ENCODE data around the gene APOL2. TPM values are rescaled to one million over a fixed set of nuclear protein-coding genes. Genes with fewer than 3 reads are reported as not detected.
"Not testable (repeated sequence)": the region's sequence is repeated elsewhere in the genome, so short reads cannot be mapped to it uniquely, and the experiment has no call there.

APOL2 gene
- total RNA-seq, 2 experiments from 2014 or later, result 76.4 to 82.9 TPM

GRCh38 chr22:36192542-36192941 lies 46.8 kb downstream of the APOL2 start:
- H3K4me3 Mint-ChIP-seq, result no peak overlapping the region
- DNase-seq, result no peak
- no peaks in the 10 kb centered on the region for H3K36me3 Mint-ChIP-seq
- H3K27ac Mint-ChIP-seq, result no peak overlapping the region
- H3K27me3 Mint-ChIP-seq, result no peaks in the 10 kb centered on the region
- ChIA-PET CTCF (interaction anchor here (1.0 to 2.0 kb wide), 4 partner anchors 16 to 278 kb away, joined by 3 to 4 read pairs (median 4); no protein-coding TSS in a partner anchor), POLR2A (no interaction called here)
- intact Hi-C loops (cut with micrococcal nuclease), result no loop called here
- peaks cover 16% of the 10 kb centered on the region for H3K4me1 Mint-ChIP-seq (ENCODE audit: low read depth)
- H3K9me3 Mint-ChIP-seq, result no peaks in the 10 kb centered on the region

GRCh38 chr22:36191106-36191836 lies 48.1 kb downstream of the APOL2 start:
- no peaks in the 10 kb centered on the region for H3K27me3 Mint-ChIP-seq
- intact Hi-C loops (cut with micrococcal nuclease), result no loop called here
- no peak for DNase-seq
- no peaks in the 10 kb centered on the region for H3K36me3 Mint-ChIP-seq
- ChIA-PET POLR2A (no interaction called here), CTCF (interaction anchor here (1.3 to 2.0 kb wide), 2 partner anchors 11 to 279 kb away, joined by 4 read pairs; no protein-coding TSS in a partner anchor)
- H3K27ac Mint-ChIP-seq, result no peak overlapping the region
- H3K4me1 Mint-ChIP-seq (ENCODE audit: low read depth), result peaks cover 10% of the 10 kb centered on the region
- H3K4me3 Mint-ChIP-seq, result no peak overlapping the region
- no peaks in the 10 kb centered on the region for H3K9me3 Mint-ChIP-seq

GRCh38 chr22:36187862-36188261 lies 51.5 kb downstream of the APOL2 start:
- H3K4me3 Mint-ChIP-seq; POLR2A ChIA-PET; H3K27me3 Mint-ChIP-seq; H3K36me3 Mint-ChIP-seq; H3K9me3 Mint-ChIP-seq; H3K4me1 Mint-ChIP-seq (ENCODE audit: low read depth); intact Hi-C loops (cut with micrococcal nuclease); H3K27ac Mint-ChIP-seq; CTCF ChIA-PET; DNase-seq: not testable (repeated sequence)

- H3K27me3 Mint-ChIP-seq, result no peaks in the 10 kb centered on the region
- intact Hi-C loops (cut with micrococcal nuclease), result no loop called here
- no peaks in the 10 kb centered on the region for H3K4me1 Mint-ChIP-seq (ENCODE audit: low read depth)
- H3K27ac Mint-ChIP-seq, result no peak overlapping the region
- DNase-seq, result no peak
- POLR2A ChIA-PET, result no interaction called here
- CTCF ChIA-PET, result interaction anchor here (0.7 to 1.1 kb wide), 4 partner anchors 33 to 120 kb away, joined by 3 to 4 read pairs (median 3); partner anchors contain the start of gene APOL2
- no peaks in the 10 kb centered on the region for H3K36me3 Mint-ChIP-seq
- H3K4me3 Mint-ChIP-seq, result no peak overlapping the region
- H3K9me3 Mint-ChIP-seq, result no peaks in the 10 kb centered on the region
Measured at GRCh38 chr22:36185828-36186624, 53.3 kb downstream of the APOL2 start.

- H3K4me3 Mint-ChIP-seq, result no peak overlapping the region
- intact Hi-C loops (cut with micrococcal nuclease), result no loop called here
- no peak overlapping the region for H3K27ac Mint-ChIP-seq
- no peak for DNase-seq
- ChIA-PET CTCF (interaction anchor here (9.5 kb wide), 1 partner anchor 41 kb away, joined by 96 read pairs; no protein-coding TSS in a partner anchor), POLR2A (no interaction called here)
- H3K27me3 Mint-ChIP-seq, result no peaks in the 10 kb centered on the region
- H3K36me3 Mint-ChIP-seq, result no peaks in the 10 kb centered on the region
- no peaks in the 10 kb centered on the region for H3K9me3 Mint-ChIP-seq
- H3K4me1 Mint-ChIP-seq (ENCODE audit: low read depth), result no peaks in the 10 kb centered on the region
Measured at GRCh38 chr22:36184433-36185025, 54.8 kb downstream of the APOL2 start.

- no peak overlapping the region for H3K27ac Mint-ChIP-seq
- H3K4me3 Mint-ChIP-seq, result no peak overlapping the region
- no peaks in the 10 kb centered on the region for H3K27me3 Mint-ChIP-seq
- intact Hi-C loops (cut with micrococcal nuclease), result no loop called here
- no peak for DNase-seq
- ChIA-PET POLR2A (no interaction called here), CTCF (interaction anchor here (0.9 to 9.5 kb wide), 7 partner anchors 9 to 118 kb away, joined by 3 to 174 read pairs (median 5); partner anchors contain the start of gene APOL3)
- H3K4me1 Mint-ChIP-seq (ENCODE audit: low read depth), result no peaks in the 10 kb centered on the region
- no peaks in the 10 kb centered on the region for H3K9me3 Mint-ChIP-seq
- no peaks in the 10 kb centered on the region for H3K36me3 Mint-ChIP-seq
Measured at GRCh38 chr22:36183446-36183845, 55.9 kb downstream of the APOL2 start.

- no peaks in the 10 kb centered on the region for H3K4me1 Mint-ChIP-seq (ENCODE audit: low read depth)
- no peak overlapping the region for H3K27ac Mint-ChIP-seq
- CTCF ChIA-PET, result interaction anchor here (0.9 to 9.5 kb wide), 7 partner anchors 9 to 117 kb away, joined by 3 to 174 read pairs (median 5); partner anchors contain the start of gene APOL3
- no peaks in the 10 kb centered on the region for H3K27me3 Mint-ChIP-seq
- no peak for DNase-seq
- intact Hi-C loops (cut with micrococcal nuclease), result no loop called here
- H3K9me3 Mint-ChIP-seq, result no peaks in the 10 kb centered on the region
- H3K4me3 Mint-ChIP-seq, result no peak overlapping the region
- POLR2A ChIA-PET, result no interaction called here
- no peaks in the 10 kb centered on the region for H3K36me3 Mint-ChIP-seq
Measured at GRCh38 chr22:36182857-36183256, 56.5 kb downstream of the APOL2 start.

- ChIA-PET CTCF (interaction anchor here (0.6 to 9.5 kb wide), 8 partner anchors 8 to 147 kb away, joined by 3 to 174 read pairs (median 4); partner anchors contain the start of genes APOL2 and APOL3), POLR2A (no interaction called here)
- H3K27ac Mint-ChIP-seq, result no peak overlapping the region
- peaks cover 4% of the 10 kb centered on the region for H3K4me1 Mint-ChIP-seq (ENCODE audit: low read depth)
- peaks cover 4% of the 10 kb centered on the region for H3K9me3 Mint-ChIP-seq
- no peaks in the 10 kb centered on the region for H3K36me3 Mint-ChIP-seq
- intact Hi-C loops (cut with micrococcal nuclease), result no loop called here
- H3K4me3 Mint-ChIP-seq, result no peak overlapping the region
- no peak for DNase-seq
- H3K27me3 Mint-ChIP-seq, result no peaks in the 10 kb centered on the region
Measured at GRCh38 chr22:36182056-36182455, 57.3 kb downstream of the APOL2 start.

GRCh38 chr22:36180928-36181327 lies 58.4 kb downstream of the APOL2 start:
- CTCF ChIA-PET, result interaction anchor here (1.0 to 9.5 kb wide), 10 partner anchors 9 to 115 kb away, joined by 3 to 174 read pairs (median 4); partner anchors contain the start of genes APOL2 and APOL3
- intact Hi-C loops (cut with micrococcal nuclease), result loop anchor here (1.0 kb wide), 1 partner anchor 36 kb away; no protein-coding TSS in a partner anchor

GRCh38 chr22:36180038-36180880 lies 59.1 kb downstream of the APOL2 start:
- POLR2A ChIA-PET, result no interaction called here

More at GRCh38 chr22:36180928-36181327, 58.4 kb downstream of the APOL2 start:
- DNase-seq, result no peak
- Mint-ChIP-seq H3K27ac (no peak overlapping the region), H3K27me3 (no peaks in the 10 kb centered on the region), H3K4me1 (ENCODE audit: low read depth) (peaks cover 6% of the 10 kb centered on the region), H3K9me3 (peaks cover 6% of the 10 kb centered on the region), H3K36me3 (no peaks in the 10 kb centered on the region), H3K4me3 (no peak overlapping the region)
- POLR2A ChIA-PET, result no interaction called here

GRCh38 chr22:36177160-36177559 lies 62.2 kb downstream of the APOL2 start:
- intact Hi-C loops (cut with micrococcal nuclease), result no loop called here
- POLR2A ChIA-PET, result interaction anchor here (2.1 kb wide), 1 partner anchor 14 kb away, joined by 6 read pairs; no protein-coding TSS in a partner anchor
- Mint-ChIP-seq H3K4me1 (ENCODE audit: low read depth) (peaks cover 6% of the 10 kb centered on the region), H3K27me3 (no peaks in the 10 kb centered on the region), H3K9me3 (peaks cover 6% of the 10 kb centered on the region), H3K36me3 (no peaks in the 10 kb centered on the region), H3K4me3 (no peak overlapping the region), H3K27ac (no peak overlapping the region)
- no peak for DNase-seq
- CTCF ChIA-PET, result interaction anchor here (1.0 to 9.5 kb wide), 9 partner anchors 17 to 101 kb away, joined by 3 to 174 read pairs (median 6); partner anchors contain the start of genes APOL2 and APOL3

More at GRCh38 chr22:36180038-36180880, 59.1 kb downstream of the APOL2 start:
- peak; percentile 89 for DNase-seq
- CTCF ChIA-PET, result interaction anchor here (0.5 to 9.5 kb wide), 19 partner anchors 8 to 114 kb away, joined by 3 to 174 read pairs (median 5); partner anchors contain the start of genes APOL2 and APOL3
- no peaks in the 10 kb centered on the region for H3K27me3 Mint-ChIP-seq
- H3K27ac Mint-ChIP-seq, result no peak overlapping the region
- peaks cover 6% of the 10 kb centered on the region for H3K9me3 Mint-ChIP-seq
- H3K4me1 Mint-ChIP-seq (ENCODE audit: low read depth), result peaks cover 6% of the 10 kb centered on the region
- intact Hi-C loops (cut with micrococcal nuclease), result loop anchor here (1.0 kb wide), 1 partner anchor 35 kb away; no protein-coding TSS in a partner anchor
- H3K4me3 Mint-ChIP-seq, result no peak overlapping the region
- H3K36me3 Mint-ChIP-seq, result no peaks in the 10 kb centered on the region

Data from activated CD4-positive, alpha-beta memory T cell treated with anti-CD3 and anti-CD28 coated beads for 36 hours (primary cell).